Measurements from ENCODE around the gene TROAP. TPM values are rescaled to one million over a fixed set of nuclear protein-coding genes. Genes with fewer than 3 reads are reported as not detected.
A peak's percentile ranks its signal among the peaks of the same experiment; 100 is the strongest.

The TROAP gene
- total RNA-seq, 1 donor from 2014 or later: 0.48 TPM

- ATAC-seq: peak; percentile 51
Measured at GRCh38 chr12:49342066-49342913, 19.2 kb downstream of the TROAP start.

GRCh38 chr12:49342914-49343731, 20.1 kb downstream of the TROAP start:
- ATAC-seq: no peak
- peak; percentile 40 for DNase-seq (ENCODE audit: low spot score)

More at GRCh38 chr12:49342066-49342913, 19.2 kb downstream of the TROAP start:
- peak; percentile 68 for DNase-seq (ENCODE audit: low spot score)

- peak; percentile 1 for ATAC-seq
- DNase-seq (ENCODE audit: low spot score): peak; percentile 23
Measured at GRCh38 chr12:49344486-49345050, 21.5 kb downstream of the TROAP start.

- DNase-seq (ENCODE audit: low spot score) (peak; percentile 61), ATAC-seq (peak; percentile 15)
Measured at GRCh38 chr12:49345051-49345824, 22.2 kb downstream of the TROAP start.

- ATAC-seq (no peak), DNase-seq (ENCODE audit: low spot score) (no peak)
Measured at GRCh38 chr12:49345825-49346658, 23.0 kb downstream of the TROAP start.

- DNase-seq (ENCODE audit: low spot score) (peak; percentile 54), ATAC-seq (peak; percentile 15)
Measured at GRCh38 chr12:49346659-49347310, 23.7 kb downstream of the TROAP start, which contains the start of gene DNAJC22. Gene DNAJC22 (plus strand): TSS chr12:49346888. CDS start chr12:49348873, 1,985 bp downstream.

GRCh38 chr12:49347311-49348193, 24.5 kb downstream of the TROAP start:
- ATAC-seq (peak; percentile 90), DNase-seq (ENCODE audit: low spot score) (peak; percentile 99)

- ATAC-seq (no peak), DNase-seq (ENCODE audit: low spot score) (peak; percentile 47)
Measured at GRCh38 chr12:49348781-49349180, 25.7 kb downstream of the TROAP start.

- DNase-seq (ENCODE audit: low spot score): peak; percentile 41
- ATAC-seq: no peak
Measured at GRCh38 chr12:49349266-49349665, 26.2 kb downstream of the TROAP start.

GRCh38 chr12:49352351-49352750, 29.3 kb downstream of the TROAP start:
- ATAC-seq (no peak), DNase-seq (ENCODE audit: low spot score) (peak; percentile 18)

- ATAC-seq: no peak
- DNase-seq (ENCODE audit: low spot score): peak; percentile 15
Measured at GRCh38 chr12:49355913-49356312, 32.9 kb downstream of the TROAP start.

- DNase-seq (ENCODE audit: low spot score) (no peak), ATAC-seq (peak; percentile 62)
Measured at GRCh38 chr12:49357103-49357678, 34.1 kb downstream of the TROAP start.

GRCh38 chr12:49358483-49359141, 35.6 kb downstream of the TROAP start:
- peak; percentile 44 for DNase-seq (ENCODE audit: low spot score)
- ATAC-seq: peak; percentile 90

GRCh38 chr12:49359671-49360070, 36.6 kb downstream of the TROAP start:
- ATAC-seq (no peak), DNase-seq (ENCODE audit: low spot score) (peak; percentile 22)

GRCh38 chr12:49362077-49362476, 39.0 kb downstream of the TROAP start:
- DNase-seq (ENCODE audit: low spot score): no peak
- no peak for ATAC-seq

- DNase-seq (ENCODE audit: low spot score) (no peak), ATAC-seq (no peak)
Measured at GRCh38 chr12:49364989-49365388, 41.9 kb downstream of the TROAP start.

- no peak for ATAC-seq
- no peak for DNase-seq (ENCODE audit: low spot score)
Measured at GRCh38 chr12:49365542-49365941, 42.5 kb downstream of the TROAP start.

Measured in left lobe of liver (tissue), 2 donors.